CD4-positive, alpha-beta T cell (primary cell): ENCODE results near the gene HRH3. TPM values are rescaled to one million over a fixed set of nuclear protein-coding genes. Genes with fewer than 3 reads are reported as not detected.

ENCODE experiments used
- ATAC-seq: fragments of 200-7000 bp; cut with Tn5 transposase; one replicate; pipeline ENCODE4 v1.10.0; 2022; ENCODE audit warnings: mild to moderate bottlenecking; ENCODE audit not compliant: poor library complexity
- CTCF ChIA-PET: fragments of 350-600 bp; sonication (Branson Sonifier 250); formaldehyde crosslinking; loops from one replicate; lab custom pipeline; 2021; ENCODE audit warnings: antibody characterized with exemption, inconsistent platforms; lab: Charles Lee
- POLR2A ChIA-PET: fragments of 350-600 bp; sonication (Branson Sonifier 250); formaldehyde crosslinking; loops from one replicate; lab custom pipeline; 2021; ENCODE audit warnings: antibody characterized with exemption, inconsistent platforms; lab: Charles Lee
- DNase-seq, 14 experiments: peaks; one replicate each; pipeline ENCODE4 v3.0.0-alpha.2; 2013 to 2020; ENCODE audit warnings: mixed read lengths in 2 of 14
- H3K27ac ChIP-seq, 2 donors: one replicate each; pipeline versions ENCODE4 v1.5.1 to v1.7.0; 2013; ENCODE audit warnings: low read length in 2 of 2, low read depth in 1 of 2, mild to moderate bottlenecking in 1 of 2
- H3K27me3 ChIP-seq, 2 experiments: 1 replicate in 1 of 2; 2 replicates in 1 of 2; pipeline versions ENCODE4 v1.6.1 to v1.7.0; 2013; ENCODE audit warnings: low read length in 2 of 2, control low read depth in 1 of 2, mild to moderate bottlenecking in 1 of 2, moderate library complexity in 1 of 2; ENCODE audit not compliant: insufficient read depth in 2 of 2, control insufficient read depth in 1 of 2
- H3K36me3 ChIP-seq: one replicate; pipeline ENCODE4 v1.6.1; 2013; ENCODE audit warnings: low read length, control low read depth; ENCODE audit not compliant: insufficient read depth
- H3K4me1 ChIP-seq: one replicate; pipeline ENCODE4 v1.6.1; 2013; ENCODE audit warnings: low read length, control low read depth; ENCODE audit not compliant: insufficient read depth
- H3K4me3 ChIP-seq: one replicate; pipeline ENCODE4 v1.5.1; 2013; ENCODE audit warnings: mild to moderate bottlenecking, low read length, moderate library complexity
- H3K9me3 ChIP-seq, 2 experiments: 1 replicate in 1 of 2; 2 replicates in 1 of 2; pipeline versions ENCODE4 v1.6.1 to v1.7.0; 2013; ENCODE audit warnings: low read length in 2 of 2, mild to moderate bottlenecking in 2 of 2, control low read depth in 1 of 2, moderate library complexity in 1 of 2; ENCODE audit not compliant: control insufficient read depth in 1 of 2, insufficient read depth in 1 of 2
- H3K27ac Mint-ChIP-seq: one replicate; pipeline ENCODE4 v1.8.0; 2020; ENCODE audit warnings: mixed read lengths
- H3K27me3 Mint-ChIP-seq: one replicate; pipeline ENCODE4 v1.8.0; 2021; ENCODE audit warnings: mixed read lengths
- H3K36me3 Mint-ChIP-seq: one replicate; pipeline ENCODE4 v1.8.0; 2021; ENCODE audit warnings: low read depth, mixed read lengths
- H3K4me1 Mint-ChIP-seq: one replicate; pipeline ENCODE4 v1.8.0; 2021; ENCODE audit warnings: low read depth, mixed read lengths
- H3K4me3 Mint-ChIP-seq: one replicate; pipeline ENCODE4 v1.8.0; 2020; ENCODE audit warnings: mild to moderate bottlenecking, mixed read lengths
- H3K9me3 Mint-ChIP-seq: one replicate; pipeline ENCODE4 v1.8.0; 2020; ENCODE audit warnings: mixed read lengths
- intact Hi-C, 2 experiments: fragments of 100-400 bp; cut with DNase I in 1 of 2; cut with micrococcal nuclease in 1 of 2; formaldehyde crosslinking; loops; one replicate each; pipeline versions ENCODE4 v1.15.1 to v1.9.0; 2023 to 2025; cut with DNase I, micrococcal nuclease
- total RNA-seq, 174 experiments: library from RNA in 2 of 174; stranded (reverse) in 2 of 174; gene quantifications; one replicate each; pipeline ENCODE4 v1.2.3 and lab custom pipeline; 2021 to 2026
- TF ChIP-seq, protein P1 (sequence below): fragments of 200-600 bp; IDR thresholded peaks from one replicate; pipeline ENCODE4 v1.8.0; 2022; ENCODE audit warnings: antibody characterized with exemption, mild to moderate bottlenecking

Gene HRH3
- total RNA-seq, 2 experiments from 2014 or later = not detected

- H3K36me3 ChIP-seq = peaks cover 23% of the 10 kb centered on the region
- Mint-ChIP-seq H3K4me3 (no peak overlapping the region), H3K36me3 (peaks cover 28% of the 10 kb centered on the region), H3K4me1 (peaks cover 49% of the 10 kb centered on the region), H3K27ac (no peak overlapping the region), H3K9me3 (no peaks in the 10 kb centered on the region), H3K27me3 (no peaks in the 10 kb centered on the region)
- intact Hi-C loops = no loop called here
- TF ChIP-seq, protein P1, sequence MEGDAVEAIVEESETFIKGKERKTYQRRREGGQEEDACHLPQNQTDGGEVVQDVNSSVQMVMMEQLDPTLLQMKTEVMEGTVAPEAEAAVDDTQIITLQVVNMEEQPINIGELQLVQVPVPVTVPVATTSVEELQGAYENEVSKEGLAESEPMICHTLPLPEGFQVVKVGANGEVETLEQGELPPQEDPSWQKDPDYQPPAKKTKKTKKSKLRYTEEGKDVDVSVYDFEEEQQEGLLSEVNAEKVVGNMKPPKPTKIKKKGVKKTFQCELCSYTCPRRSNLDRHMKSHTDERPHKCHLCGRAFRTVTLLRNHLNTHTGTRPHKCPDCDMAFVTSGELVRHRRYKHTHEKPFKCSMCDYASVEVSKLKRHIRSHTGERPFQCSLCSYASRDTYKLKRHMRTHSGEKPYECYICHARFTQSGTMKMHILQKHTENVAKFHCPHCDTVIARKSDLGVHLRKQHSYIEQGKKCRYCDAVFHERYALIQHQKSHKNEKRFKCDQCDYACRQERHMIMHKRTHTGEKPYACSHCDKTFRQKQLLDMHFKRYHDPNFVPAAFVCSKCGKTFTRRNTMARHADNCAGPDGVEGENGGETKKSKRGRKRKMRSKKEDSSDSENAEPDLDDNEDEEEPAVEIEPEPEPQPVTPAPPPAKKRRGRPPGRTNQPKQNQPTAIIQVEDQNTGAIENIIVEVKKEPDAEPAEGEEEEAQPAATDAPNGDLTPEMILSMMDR = no peak
- no peaks in the 10 kb centered on the region for H3K27me3 ChIP-seq
- H3K9me3 ChIP-seq = no peaks in the 10 kb centered on the region
- H3K4me3 ChIP-seq = no peak overlapping the region
- no peak overlapping the region for H3K27ac ChIP-seq
- CTCF ChIA-PET = no interaction called here
- H3K4me1 ChIP-seq = peaks cover 44% of the 10 kb centered on the region
- ATAC-seq (no peak), DNase-seq (no peak)
- POLR2A ChIA-PET = no interaction called here
Measured at GRCh38 chr20:62243906-62244515, 23.9 kb upstream of the HRH3 start.

- no peak for DNase-seq
- Mint-ChIP-seq H3K36me3 (peaks cover 28% of the 10 kb centered on the region), H3K27ac (no peak overlapping the region), H3K9me3 (no peaks in the 10 kb centered on the region), H3K4me1 (peaks cover 51% of the 10 kb centered on the region), H3K27me3 (no peaks in the 10 kb centered on the region), H3K4me3 (no peak overlapping the region)
- no peaks in the 10 kb centered on the region for H3K27me3 ChIP-seq
- peaks cover 46% of the 10 kb centered on the region for H3K4me1 ChIP-seq
- peaks cover 23% of the 10 kb centered on the region for H3K36me3 ChIP-seq
- H3K27ac ChIP-seq = no peak overlapping the region
- H3K4me3 ChIP-seq = no peak overlapping the region
- no peaks in the 10 kb centered on the region for H3K9me3 ChIP-seq
- no peak for ATAC-seq
- intact Hi-C loops = no loop called here
- CTCF ChIA-PET = no interaction called here
- TF ChIP-seq, protein P1 = no peak
- POLR2A ChIA-PET = no interaction called here
Measured at GRCh38 chr20:62243106-62243505, 23.0 kb upstream of the HRH3 start.

- ATAC-seq = no peak
- no peak for DNase-seq
- Histone ChIP-seq H3K4me3 (no peak overlapping the region), H3K9me3 (no peaks in the 10 kb centered on the region), H3K27me3 (no peaks in the 10 kb centered on the region), H3K27ac (no peak overlapping the region), H3K4me1 (peaks cover 52% of the 10 kb centered on the region), H3K36me3 (peaks cover 23% of the 10 kb centered on the region)
- Mint-ChIP-seq H3K27me3 (no peaks in the 10 kb centered on the region), H3K36me3 (peaks cover 28% of the 10 kb centered on the region), H3K4me1 (peaks cover 53% of the 10 kb centered on the region), H3K4me3 (peak overlapping the region; percentile 69), H3K9me3 (no peaks in the 10 kb centered on the region), H3K27ac (peak overlapping the region; percentile 27)
- ChIA-PET POLR2A (no interaction called here), CTCF (no interaction called here)
- intact Hi-C loops = no loop called here
- TF ChIP-seq, protein P1 = no peak
Measured at GRCh38 chr20:62242176-62242575, 22.1 kb upstream of the HRH3 start.
